Endothelial cell (in vitro differentiated cells): ENCODE results near the gene STMN3. TPM values are rescaled to one million over a fixed set of nuclear protein-coding genes. Genes with fewer than 3 reads are reported as not detected.
"Not testable (repeated sequence)": the region's sequence is repeated elsewhere in the genome, so short reads cannot be mapped to it uniquely, and the experiment has no call there.

ENCODE experiments used
- DNase-seq: peaks from one replicate; pipeline ENCODE4 v3.0.0; 2021; ENCODE audit warnings: low spot score
- H3K27ac Mint-ChIP-seq: one replicate; pipeline ENCODE4 v1.8.0; 2021; ENCODE audit warnings: mixed read lengths, inconsistent platforms; ENCODE audit not compliant: unreplicated experiment
- H3K27me3 Mint-ChIP-seq: one replicate; pipeline ENCODE4 v1.8.0; 2021; ENCODE audit warnings: mild to moderate bottlenecking, moderate library complexity, mixed read lengths, inconsistent platforms; ENCODE audit not compliant: unreplicated experiment
- H3K36me3 Mint-ChIP-seq: one replicate; pipeline ENCODE4 v1.8.0; 2021; ENCODE audit warnings: mild to moderate bottlenecking, low read depth, mixed read lengths, inconsistent platforms; ENCODE audit not compliant: unreplicated experiment
- H3K4me1 Mint-ChIP-seq: one replicate; pipeline ENCODE4 v1.8.0; 2021; ENCODE audit warnings: mild to moderate bottlenecking, mixed read lengths, inconsistent platforms; ENCODE audit not compliant: unreplicated experiment
- H3K4me3 Mint-ChIP-seq: one replicate; pipeline ENCODE4 v1.8.0; 2021; ENCODE audit warnings: mild to moderate bottlenecking, mixed read lengths, inconsistent platforms; ENCODE audit not compliant: unreplicated experiment
- H3K9me3 Mint-ChIP-seq: one replicate; pipeline ENCODE4 v1.8.0; 2021; ENCODE audit warnings: mixed read lengths, inconsistent platforms; ENCODE audit not compliant: unreplicated experiment
- CTCF ChIP-seq: fragments of 200-600 bp; sonication (generic); IDR thresholded peaks from one replicate; pipeline ENCODE4 v1.5.0; 2021; ENCODE audit warnings: antibody characterized with exemption; ENCODE audit not compliant: unreplicated experiment
- total RNA-seq: library from RNA; stranded (reverse); fragmentation: NEBNext Ultra II Directional; extraction: Animal tissue kit (Norgen Biotek cat#: 25700); gene quantifications from one replicate; pipeline ENCODE4 v1.2.1, GENCODE V29; 2021; ENCODE audit not compliant: unreplicated experiment

Gene STMN3
- total RNA-seq, 1 donor from 2014 or later = 12.8 TPM

- H3K9me3 Mint-ChIP-seq = no peaks in the 10 kb centered on the region
- H3K4me1 Mint-ChIP-seq = peaks cover 18% of the 10 kb centered on the region
- H3K27ac Mint-ChIP-seq = no peak overlapping the region
- peaks cover 7% of the 10 kb centered on the region for H3K36me3 Mint-ChIP-seq
- DNase-seq = no peak
- H3K27me3 Mint-ChIP-seq = peaks cover 16% of the 10 kb centered on the region
- TF ChIP-seq CTCF = no peak
- H3K4me3 Mint-ChIP-seq = no peak overlapping the region
Measured at GRCh38 chr20:63661959-63662812, 9.0 kb upstream of the STMN3 start.

DNA sequence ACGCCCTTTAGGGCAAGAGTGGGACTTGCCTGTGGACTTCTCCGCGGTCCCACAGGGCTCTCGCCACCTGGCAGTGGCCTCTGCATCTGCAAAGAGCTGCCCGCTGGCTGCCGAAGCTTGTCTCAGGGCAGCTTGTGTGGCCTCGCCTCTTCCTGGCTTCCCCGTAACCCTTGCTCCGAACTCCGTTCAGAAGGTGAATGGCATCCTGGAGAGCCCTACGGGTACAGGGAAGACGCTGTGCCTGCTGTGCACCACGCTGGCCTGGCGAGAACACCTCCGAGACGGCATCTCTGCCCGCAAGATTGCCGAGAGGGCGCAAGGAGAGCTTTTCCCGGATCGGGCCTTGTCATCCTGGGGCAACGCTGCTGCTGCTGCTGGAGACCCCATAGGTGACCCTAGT is 7.9 kb upstream of the STMN3 start:
- Mint-ChIP-seq H3K27ac (no peak overlapping the region), H3K4me3 (no peak overlapping the region), H3K36me3 (peaks cover 5% of the 10 kb centered on the region), H3K4me1 (peaks cover 18% of the 10 kb centered on the region), H3K27me3 (peaks cover 18% of the 10 kb centered on the region), H3K9me3 (no peaks in the 10 kb centered on the region)
- DNase-seq = no peak
- no peak for TF ChIP-seq CTCF

DNA sequence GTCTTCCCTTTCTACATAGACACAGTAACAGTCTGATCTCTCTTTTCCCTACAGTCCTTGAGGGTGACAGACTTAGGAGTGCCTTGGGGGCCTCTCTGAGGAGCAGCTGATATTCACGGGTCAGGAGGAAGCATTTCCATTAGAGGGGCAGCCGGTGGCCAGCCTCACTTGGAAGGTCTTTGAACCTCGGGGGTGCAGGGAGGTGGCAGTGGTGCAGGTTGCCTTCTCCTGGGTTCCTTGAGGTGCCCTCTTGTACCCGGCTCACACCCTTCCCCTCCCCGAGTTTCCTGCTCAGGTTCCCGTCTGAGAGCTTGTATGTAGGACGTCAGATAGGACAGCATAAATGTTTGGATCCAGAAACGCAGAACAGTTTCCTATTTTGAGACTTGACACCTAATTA is 7.4 kb upstream of the STMN3 start:
- Mint-ChIP-seq H3K4me3 (no peak overlapping the region), H3K27me3 (peaks cover 18% of the 10 kb centered on the region), H3K9me3 (no peaks in the 10 kb centered on the region), H3K36me3 (peaks cover 4% of the 10 kb centered on the region), H3K27ac (no peak overlapping the region), H3K4me1 (peaks cover 18% of the 10 kb centered on the region)
- TF ChIP-seq CTCF = no peak
- DNase-seq = no peak

GRCh38 chr20:63660174-63660573 is 7.0 kb upstream of the STMN3 start:
- not testable (repeated sequence) for DNase-seq, H3K36me3 Mint-ChIP-seq, H3K27ac Mint-ChIP-seq, H3K9me3 Mint-ChIP-seq
- H3K4me3 Mint-ChIP-seq = peak overlapping the region; percentile 96
- H3K27me3 Mint-ChIP-seq = peaks cover 18% of the 10 kb centered on the region
- H3K4me1 Mint-ChIP-seq = peaks cover 18% of the 10 kb centered on the region

GRCh38 chr20:63659370-63659769 is 6.1 kb upstream of the STMN3 start:
- H3K4me1 Mint-ChIP-seq = peaks cover 18% of the 10 kb centered on the region
- no peaks in the 10 kb centered on the region for H3K36me3 Mint-ChIP-seq
- TF ChIP-seq CTCF = no peak
- no peaks in the 10 kb centered on the region for H3K9me3 Mint-ChIP-seq
- peak overlapping the region; percentile 96 for H3K4me3 Mint-ChIP-seq
- DNase-seq = no peak
- H3K27ac Mint-ChIP-seq = no peak overlapping the region
- peaks cover 15% of the 10 kb centered on the region for H3K27me3 Mint-ChIP-seq
